SK-N-SH (cell line): Measurements from ENCODE around the gene RAMP1. TPM values are rescaled to one million over a fixed set of nuclear protein-coding genes. Genes with fewer than 3 reads are reported as not detected.

ENCODE experiments used
- CTCF ChIA-PET: fragments of 300-600, 350-600 bp; formaldehyde crosslinking; extraction: SDS; loops from one replicate; lab custom pipeline; 2021; lab: Yijun Ruan, JAX
- POLR2A ChIA-PET: fragments of 350-600 bp; sonication (Branson Sonifier 250); formaldehyde crosslinking; extraction: SDS; loops from one replicate; lab custom pipeline; 2020; ENCODE audit warnings: antibody characterized with exemption, inconsistent platforms; lab: Yijun Ruan, JAX
- DNase-seq: peaks from one replicate; pipeline ENCODE4 v3.0.0; 2012
- H2AFZ ChIP-seq: fragments of 200-600 bp; sonication (generic); 2 replicates; pipeline ENCODE4 v1.8.1; 2016; ENCODE audit warnings: antibody characterized with exemption, mild to moderate bottlenecking, low read depth
- H3F3A ChIP-seq: fragments of 200-600 bp; sonication (generic); replicated peaks from 2 replicates; pipeline ENCODE3; 2016; ENCODE audit warnings: antibody characterized with exemption, mild to moderate bottlenecking; ENCODE audit not compliant: insufficient read depth
- H3K27ac ChIP-seq, 2 experiments: fragments of 200-500 bp in 1 of 2; fragments of 200-600 bp in 1 of 2; sonication (Bioruptor generic) in 1 of 2; sonication (generic), shearing (Covaris generic) in 1 of 2; 2 replicates each; pipeline versions ENCODE4 v1.5.1 to v1.6.1; 2014 to 2016; ENCODE audit warnings: low read depth in 2 of 2, inconsistent platforms in 1 of 2, low read length in 1 of 2, mild to moderate bottlenecking in 1 of 2, mixed read lengths in 1 of 2
- H3K27me3 ChIP-seq: fragments of 200-600 bp; sonication (generic), shearing (Covaris generic); 2 replicates; pipeline ENCODE4 v1.6.1; 2016; ENCODE audit warnings: mixed run types; ENCODE audit not compliant: insufficient read depth
- H3K36me3 ChIP-seq, 2 experiments: fragments of 200-500 bp in 1 of 2; fragments of 200-600 bp in 1 of 2; sonication (Bioruptor generic) in 1 of 2; sonication (generic) in 1 of 2; replicated peaks in 1 of 2; 2 replicates each; pipeline versions ENCODE3 to v1.5.1; 2014 to 2016; ENCODE audit warnings: low read length in 1 of 2, mild to moderate bottlenecking in 1 of 2; ENCODE audit not compliant: insufficient read depth in 2 of 2, control insufficient read depth in 1 of 2
- H3K4me1 ChIP-seq, 2 experiments: fragments of 200-500 bp in 1 of 2; fragments of 200-600 bp in 1 of 2; sonication (Bioruptor generic) in 1 of 2; sonication (generic), shearing (Covaris generic) in 1 of 2; 2 replicates each; pipeline versions ENCODE4 v1.5.1 to v1.6.1; 2014 to 2016; ENCODE audit warnings: low read depth in 1 of 2, low read length in 1 of 2, mixed run types in 1 of 2; ENCODE audit not compliant: insufficient read depth in 2 of 2, control insufficient read depth in 1 of 2
- H3K4me2 ChIP-seq: fragments of 200-600 bp; sonication (generic), shearing (Covaris generic); 2 replicates; pipeline ENCODE4 v1.6.1; 2017; ENCODE audit warnings: mixed run types
- H3K4me3 ChIP-seq, 2 experiments: fragments of 200-500 bp in 1 of 2; fragments of 200-600 bp in 1 of 2; sonication (Bioruptor generic) in 1 of 2; sonication (generic), shearing (Covaris generic) in 1 of 2; 2 replicates each; pipeline versions ENCODE4 v1.5.1 to v1.8.1; 2014 to 2016; ENCODE audit warnings: low read depth in 2 of 2, inconsistent platforms in 1 of 2, low read length in 1 of 2, mild to moderate bottlenecking in 1 of 2, mixed read lengths in 1 of 2, moderate library complexity in 1 of 2
- H3K79me2 ChIP-seq: fragments of 200-600 bp; sonication (generic); 2 replicates; pipeline ENCODE4 v1.8.1; 2017; ENCODE audit warnings: mild to moderate bottlenecking; ENCODE audit not compliant: insufficient read depth
- H3K9ac ChIP-seq: fragments of 200-600 bp; sonication (generic); 2 replicates; pipeline ENCODE4 v1.6.1; 2017; ENCODE audit warnings: mixed run types
- H3K9me2 ChIP-seq: fragments of 200-600 bp; sonication (generic); 2 replicates; pipeline ENCODE4 v1.6.1; 2017; ENCODE audit warnings: mixed run types
- H3K9me3 ChIP-seq: fragments of 200-600 bp; sonication (generic); 2 replicates; pipeline ENCODE4 v1.6.1; 2017; ENCODE audit warnings: mixed run types, mild to moderate bottlenecking, moderate library complexity
- H4K20me1 ChIP-seq: fragments of 200-600 bp; sonication (generic); 2 replicates; pipeline ENCODE4 v1.6.1; 2017; ENCODE audit warnings: mild to moderate bottlenecking, mixed run types; ENCODE audit not compliant: insufficient read depth
- CTCF ChIP-seq: fragments of 200-600 bp; sonication (generic); IDR thresholded peaks from 2 replicates; pipeline ENCODE4 v1.6.1; 2017; ENCODE audit warnings: antibody characterized with exemption, mild to moderate bottlenecking, moderate library complexity
- EP300 ChIP-seq, 2 experiments: IDR thresholded peaks; 2 replicates each; pipeline versions ENCODE4 v1.4.0 to v1.6.1; 2012; ENCODE audit warnings: borderline replicate concordance in 1 of 2, low read depth in 1 of 2, low read length in 1 of 2
- FOSL2 ChIP-seq: IDR thresholded peaks from 2 replicates; pipeline ENCODE4 v1.4.0; 2012; ENCODE audit warnings: low read depth, mild to moderate bottlenecking, moderate library complexity, borderline replicate concordance
- FOXJ3 ChIP-seq: sonication (generic); formaldehyde crosslinking; IDR thresholded peaks from 2 replicates; pipeline ENCODE4 v1.5.1; 2020; ENCODE audit warnings: mild to moderate bottlenecking, missing genetic modification reagents
- FOXM1 ChIP-seq: IDR thresholded peaks from 2 replicates; pipeline ENCODE4 v1.4.0; 2012; ENCODE audit warnings: low read depth, mild to moderate bottlenecking
- GABPA ChIP-seq: IDR thresholded peaks from 2 replicates; pipeline ENCODE4 v1.4.0; 2012; ENCODE audit warnings: low read depth, mild to moderate bottlenecking
- GATA2 ChIP-seq: sonication (generic); formaldehyde crosslinking; IDR thresholded peaks from 2 replicates; pipeline ENCODE4 v1.5.0; 2020; ENCODE audit warnings: mild to moderate bottlenecking, missing genetic modification reagents
- IRF3 ChIP-seq: fragments of 150-350 bp; IDR thresholded peaks from 2 replicates; pipeline ENCODE4 v1.6.1; 2016; ENCODE audit warnings: mild to moderate bottlenecking, low read depth, low read length
- JUND ChIP-seq: IDR thresholded peaks from 2 replicates; pipeline ENCODE4 v1.4.0; 2012
- MAX ChIP-seq: IDR thresholded peaks from 2 replicates; pipeline ENCODE4 v1.4.0; 2012; ENCODE audit warnings: low read depth
- MXI1 ChIP-seq: IDR thresholded peaks from 2 replicates; pipeline ENCODE4 v1.6.1; 2012; ENCODE audit warnings: mild to moderate bottlenecking, low read depth, low read length, improper control_type of control experiment
- NFIC ChIP-seq: IDR thresholded peaks from 2 replicates; pipeline ENCODE4 v1.4.0; 2012; ENCODE audit warnings: borderline replicate concordance
- NRF1 ChIP-seq: IDR thresholded peaks from 2 replicates; pipeline ENCODE4 v1.6.1; 2012; ENCODE audit warnings: low read depth, mild to moderate bottlenecking, low read length
- PBX3 ChIP-seq: IDR thresholded peaks from 2 replicates; pipeline ENCODE4; 2012
- RFX5 ChIP-seq: IDR thresholded peaks from 2 replicates; pipeline ENCODE4 v1.6.1; 2012; ENCODE audit warnings: mild to moderate bottlenecking, improper control_type of control experiment, low read length
- RXRA ChIP-seq: IDR thresholded peaks from 2 replicates; pipeline ENCODE4 v1.4.0; 2012; ENCODE audit warnings: low read depth, mild to moderate bottlenecking, borderline replicate concordance
- SIN3A ChIP-seq: IDR thresholded peaks from 2 replicates; pipeline ENCODE4 v1.6.1; 2012; ENCODE audit warnings: low read depth, mild to moderate bottlenecking, low read length, moderate library complexity, borderline replicate concordance
- SMC3 ChIP-seq: IDR thresholded peaks from 2 replicates; pipeline ENCODE4 v1.6.1; 2012; ENCODE audit warnings: low read depth, low read length, improper control_type of control experiment
- TAF1 ChIP-seq: IDR thresholded peaks from 2 replicates; pipeline ENCODE4 v1.6.1; 2012; ENCODE audit warnings: low read depth, mild to moderate bottlenecking, low read length, moderate library complexity, borderline replicate concordance
- TCF12 ChIP-seq: IDR thresholded peaks from 2 replicates; pipeline ENCODE4 v1.4.0; 2012
- TEAD4 ChIP-seq: IDR thresholded peaks from 2 replicates; pipeline ENCODE4 v1.4.0; 2012; ENCODE audit warnings: mild to moderate bottlenecking, borderline replicate concordance; ENCODE audit not compliant: insufficient read depth
- USF1 ChIP-seq: IDR thresholded peaks from 2 replicates; pipeline ENCODE4 v1.4.0; 2012; ENCODE audit warnings: low read depth, borderline replicate concordance
- USF2 ChIP-seq: fragments of 150-350 bp; IDR thresholded peaks from 2 replicates; pipeline ENCODE4 v1.6.1; 2017; ENCODE audit warnings: antibody characterized with exemption, low read length, low read depth, borderline replicate concordance
- YY1 ChIP-seq: IDR thresholded peaks from 2 replicates; pipeline ENCODE4 v1.4.0; 2012; ENCODE audit warnings: low read depth, mild to moderate bottlenecking
- ZBTB33 ChIP-seq: IDR thresholded peaks from 2 replicates; pipeline ENCODE4 v1.4.0; 2012; ENCODE audit warnings: low read depth, borderline replicate concordance
- WGBS: methylation state at CpG from one replicate; pipeline ENCODE4 v1.1.6; 2017; ENCODE audit warnings: low lambda C conversion rate; 5-methylcytosine and 5-hydroxymethylcytosine counted together
- polyA plus RNA-seq, 3 experiments: library from polyadenylated mRNA; depleted of rRNA; stranded (reverse); fragments of >200 nt; gene quantifications; 2 replicates each; pipeline ENCODE4 v1.2.3, GENCODE V29; 2012

RAMP1 gene
- polyA plus RNA-seq, 1 of the 3 experiments (the other 2 are of a cell fraction): 27.9 TPM

GRCh38 chr2:237923481-237924163 lies 64.2 kb downstream of the RAMP1 start:
- Histone ChIP-seq H3K36me3 (no peaks in the 10 kb centered on the region), H3K79me2 (no peaks in the 10 kb centered on the region), H3K4me1 (peaks cover 0 to 17% of the 10 kb centered on the region in 2 experiments; a peak in 2 of 4 replicates), H3K9me3 (no peaks in the 10 kb centered on the region), H3K9me2 (no peaks in the 10 kb centered on the region), H3K27me3 (no peaks in the 10 kb centered on the region), H3F3A (no peaks in the 10 kb centered on the region), H4K20me1 (no peaks in the 10 kb centered on the region), H3K4me2 (peak overlapping the region; percentile 79), H3K9ac (no peak overlapping the region), H3K27ac (peak overlapping the region in 1 of 2 experiments; percentile 94; a peak in 2 of 4 replicates), H3K4me3 (peak overlapping the region; percentile 24 to 52; a peak in 2 of 4 replicates), H2AFZ (peak overlapping the region; percentile 84)
- POLR2A ChIA-PET: interaction anchor here (0.6 to 1.6 kb wide), 8 partner anchors 10 to 65 kb away, joined by 3 to 9 read pairs (median 4); partner anchors contain the start of gene RAMP1
- CTCF ChIA-PET: interaction anchor here (0.6 to 6.7 kb wide), 42 partner anchors 8 to 340 kb away, joined by 3 to 71 read pairs (median 4); partner anchors contain the start of gene RAMP1
- DNase-seq: peak; percentile 98
- 7% methylated on average over 21 of the region's 33 CpGs for whole genome bisulfite sequencing
- no peak for TF ChIP-seq GABPA
- TF ChIP-seq USF2: no peak
- no peak for TF ChIP-seq RFX5
- peak; percentile 70 for TF ChIP-seq YY1
- no peak for TF ChIP-seq NFIC
- TF ChIP-seq TAF1: no peak
- no peak; the same call in 1 of the 2 replicates for TF ChIP-seq USF1
- TF ChIP-seq EP300 (IDR thresholded peaks at IDR 0.05; ENCODE audit: borderline replicate concordance in 1 of 2, low read depth in 1 of 2, low read length in 1 of 2): peak in 1 of 2 experiments; percentile 34; a peak in 1 of 4 replicates
- TF ChIP-seq NRF1: no peak
- TF ChIP-seq RXRA: no peak
- TF ChIP-seq PBX3: 0 out of 2 replicates have a peak, but pooled peaks have one; percentile 7
- 0 out of 2 replicates have a peak, but pooled peaks have one; percentile 56 for TF ChIP-seq FOXJ3 (CRISPR knock-in tag)
- peak; percentile 70; the same call in 1 of the 2 replicates for TF ChIP-seq MXI1
- TF ChIP-seq SIN3A: no peak
- no peak for TF ChIP-seq FOSL2
- TF ChIP-seq JUND: no peak
- TF ChIP-seq TEAD4: no peak
- TF ChIP-seq TCF12: peak; percentile 92
- no peak for TF ChIP-seq IRF3
- TF ChIP-seq FOXM1: no peak
- TF ChIP-seq GATA2 (CRISPR knock-in tag): no peak
- TF ChIP-seq MAX: peak; percentile 69
- peak; percentile 53; the same call in 1 of the 2 replicates for TF ChIP-seq SMC3
- TF ChIP-seq CTCF: peak; percentile 93
- no peak for TF ChIP-seq ZBTB33
